Gastrocnemius medialis (tissue), 4 donors: ENCODE measurements around the gene LRIG1.

Experiments
- CTCF ChIP-seq, 5 experiments: fragments of 450-650 bp in 3 of 5; fragments of 200-600 bp in 2 of 5; sonication (generic) in 2 of 5; IDR thresholded peaks in 4 of 5; conservative IDR thresholded peaks in 1 of 5; 1 replicate in 4 of 5; 2 replicates in 1 of 5; pipeline ENCODE4 v1.5.1; 2016 to 2019; ENCODE audit warnings: antibody characterized with exemption in 5 of 5, mild to moderate bottlenecking in 3 of 5, moderate library complexity in 3 of 5
- POLR2A ChIP-seq, 2 donors: fragments of 450-650 bp; IDR thresholded peaks; one replicate each; pipeline ENCODE4 v1.6.1; 2017; ENCODE audit warnings: antibody characterized with exemption in 2 of 2, mild to moderate bottlenecking in 2 of 2, moderate library complexity in 2 of 2

DNA sequence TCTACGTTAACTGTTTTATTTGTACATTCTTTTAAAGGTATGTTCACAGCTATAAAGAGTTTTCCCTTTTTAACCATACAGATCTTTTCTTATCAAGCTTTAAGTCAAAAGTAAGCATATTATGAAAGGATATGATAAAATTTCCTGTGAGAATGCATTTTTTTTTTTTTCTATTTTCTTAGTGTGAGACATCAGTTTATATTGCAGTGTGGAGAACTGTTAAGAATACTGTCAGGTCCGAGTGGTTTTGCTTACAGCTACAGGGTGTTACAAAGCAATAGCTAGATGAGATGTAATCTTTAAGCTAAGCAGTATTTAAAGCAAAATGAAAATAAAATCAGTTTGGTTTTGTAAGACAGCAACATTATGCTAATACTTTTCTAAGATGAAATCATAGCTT, 146.8 kb downstream of the LRIG1 start:
- no peak for TF ChIP-seq POLR2A (IDR thresholded peaks at IDR 0.05)
- no peak for TF ChIP-seq CTCF (IDR thresholded peaks at IDR 0.05 in 4 of 5, conservative IDR thresholded peaks at IDR 0.05 in 1 of 5)
